HepG2 (cell line): ENCODE data around the gene PLIN1. TPM values are rescaled to one million over a fixed set of nuclear protein-coding genes. Genes with fewer than 3 reads are reported as not detected.
"Not testable (repeated sequence)": the region's sequence is repeated elsewhere in the genome, so short reads cannot be mapped to it uniquely, and the experiment has no call there.

Experiments
- ATAC-seq: fragments of 200-7000 bp; cut with Tn5 transposase; 3 replicates; pipeline ENCODE4 v1.9.1; 2020; ENCODE audit warnings: mild to moderate bottlenecking, moderate library complexity
- BruUV-seq: library from RNA; stranded (reverse); fragments of 400-500 nt; replicated peaks from 2 replicates; lab custom pipeline; 2021; lab: Mats Ljungman, UMichigan
- CTCF ChIA-PET: fragments of 300-600 bp; formaldehyde crosslinking; extraction: SDS; loops from one replicate; lab custom pipeline; 2021; ENCODE audit warnings: low total read pairs, inconsistent platforms, low intra/inter-chr PET ratio; lab: Yijun Ruan, JAX
- POLR2A ChIA-PET: fragments of 350-600 bp; sonication (Branson Sonifier 250); formaldehyde crosslinking; loops from one replicate; lab custom pipeline; 2020; ENCODE audit warnings: antibody characterized with exemption, inconsistent platforms; lab: Yijun Ruan, JAX
- DNase-seq: peaks from one replicate; pipeline ENCODE4 v3.0.0-alpha.2; 2015; ENCODE audit warnings: low spot score
- FAIRE-seq: peaks from 3 replicates; lab custom pipeline; 2011; peaks lifted over from hg19 to GRCh38; lab: Jason Lieb, UNC
- H2AFZ ChIP-seq: one replicate; pipeline ENCODE4 v1.6.1; 2011; ENCODE audit warnings: low read length, inconsistent platforms
- H3K27ac ChIP-seq: fragments of 300-600 bp; 3 replicates; pipeline ENCODE4 v1.8.0; 2011; ENCODE audit warnings: mixed run types, mild to moderate bottlenecking, mixed read lengths, low read length, inconsistent platforms; ENCODE audit not compliant: insufficient read depth; ENCODE audit errors: extremely low read length
- H3K27me3 ChIP-seq, 2 experiments: fragments of 200-600 bp in 1 of 2; 2 replicates in 1 of 2; 3 replicates in 1 of 2; pipeline versions ENCODE4 v1.6.0 to v1.8.0; 2011; ENCODE audit warnings: low read length in 2 of 2, mild to moderate bottlenecking in 2 of 2, moderate library complexity in 2 of 2, inconsistent platforms in 1 of 2; ENCODE audit not compliant: insufficient read depth in 2 of 2, control insufficient read depth in 1 of 2
- H3K36me3 ChIP-seq, 2 experiments: fragments of 200-600 bp in 1 of 2; replicated peaks in 1 of 2; 2 replicates in 1 of 2; 3 replicates in 1 of 2; pipeline versions ENCODE4 v1.5.1 to v1.8.0; 2011; ENCODE audit warnings: low read length in 2 of 2, inconsistent platforms in 1 of 2; ENCODE audit not compliant: insufficient read depth in 2 of 2, control insufficient read depth in 1 of 2
- H3K4me1 ChIP-seq: 2 replicates; pipeline ENCODE4 v1.5.1; 2012; ENCODE audit warnings: low read length, inconsistent platforms; ENCODE audit not compliant: insufficient read depth
- H3K4me2 ChIP-seq: 2 replicates; pipeline ENCODE4 v1.6.0; 2011; ENCODE audit warnings: low read depth, low read length, inconsistent platforms
- H3K4me3 ChIP-seq, 3 experiments: fragments of 200-600 bp in 1 of 3; sonication (generic), shearing (Covaris generic) in 1 of 3; replicated peaks in 1 of 3; 2 replicates each; pipeline ENCODE4 v1.5.1; 2011 to 2016; ENCODE audit warnings: low read length in 3 of 3, inconsistent platforms in 2 of 3, low read depth in 2 of 3, mild to moderate bottlenecking in 2 of 3, control low read depth in 1 of 3, mixed read lengths in 1 of 3; ENCODE audit not compliant: insufficient read depth in 1 of 3
- H3K79me2 ChIP-seq: one replicate; pipeline ENCODE4 v1.6.1; 2011; ENCODE audit warnings: low read length, inconsistent platforms; ENCODE audit not compliant: insufficient read depth
- H3K9ac ChIP-seq: 2 replicates; pipeline ENCODE4 v1.6.0; 2011; ENCODE audit warnings: mild to moderate bottlenecking, low read depth, low read length, inconsistent platforms; ENCODE audit not compliant: insufficient read depth
- H3K9me3 ChIP-seq: 2 replicates; pipeline ENCODE4 v1.5.1; 2012; ENCODE audit warnings: mild to moderate bottlenecking, low read length
- H4K20me1 ChIP-seq: 2 replicates; pipeline ENCODE4 v1.6.0; 2011; ENCODE audit warnings: inconsistent platforms, mild to moderate bottlenecking, low read length, moderate library complexity; ENCODE audit not compliant: insufficient read depth
- ATAD3A ChIP-seq: sonication (generic); formaldehyde crosslinking; IDR thresholded peaks from 2 replicates; pipeline ENCODE4 v1.4.0; 2020; ENCODE audit warnings: missing genetic modification reagents
- CCDC6 ChIP-seq: sonication (generic); formaldehyde crosslinking; IDR thresholded peaks from 2 replicates; pipeline ENCODE4 v1.8.1; 2022; ENCODE audit warnings: mild to moderate bottlenecking, missing genetic modification reagents, moderate library complexity
- RBM39 ChIP-seq: fragments of 200-400 bp; formaldehyde crosslinking; IDR thresholded peaks from one replicate; pipeline ENCODE4 v1.6.1; 2018; ENCODE audit warnings: antibody characterized with exemption, mild to moderate bottlenecking, low read depth, low read length; ENCODE audit not compliant: poor library complexity, severe bottlenecking
- ZKSCAN8 ChIP-seq: IDR thresholded peaks from 2 replicates; pipeline ENCODE4 v1.6.1; 2016; ENCODE audit warnings: borderline replicate concordance, missing genetic modification reagents, missing compliant biosample characterization
- ZNF441 ChIP-seq: sonication (generic); formaldehyde crosslinking; IDR thresholded peaks from 2 replicates; pipeline ENCODE4 v1.7.0; 2021; ENCODE audit warnings: missing genetic modification reagents, borderline replicate concordance
- ZNF546 ChIP-seq: sonication (generic); formaldehyde crosslinking; conservative IDR thresholded peaks from 2 replicates; pipeline ENCODE4 v1.8.1; 2023; ENCODE audit warnings: mild to moderate bottlenecking, missing genetic modification reagents
- ZSCAN30 ChIP-seq: sonication (generic); formaldehyde crosslinking; IDR thresholded peaks from 2 replicates; pipeline ENCODE4 v1.5.0; 2020; ENCODE audit warnings: mild to moderate bottlenecking, missing genetic modification reagents
- WGBS: methylation state at CpG from one replicate; pipeline ENCODE4 v1.1.6; 2017; ENCODE audit warnings: low lambda C conversion rate; 5-methylcytosine and 5-hydroxymethylcytosine counted together
- in situ Hi-C: cut with HindIII; loops from 2 replicates; pipeline ENCODE4 v1.10.0; 2017; ENCODE audit warnings: low pct_unique_long_range_greater_than_20kb; ENCODE audit not compliant: extremely low pct_ligation_motif_present
- intact Hi-C: fragments of 100-400 bp; cut with micrococcal nuclease; formaldehyde crosslinking; loops from one replicate; pipeline ENCODE4 v1.10.0; 2022; ENCODE audit not compliant: unreplicated experiment
- polyA plus RNA-seq, 8 experiments: library from polyadenylated mRNA; depleted of rRNA in 3 of 8; stranded (reverse) in 7 of 8; unstranded in 1 of 8; fragments of >200 nt; fragmentation: Illumina TruSeq in 4 of 8; extraction: Trizol in 4 of 8; gene quantifications; 2 replicates each; pipeline versions ENCODE4 v1.2.1 to v1.2.3, GENCODE V29; 2011 to 2016; ENCODE audit warnings: low read depth in 4 of 8, missing spikeins in 1 of 8, mixed read lengths in 1 of 8; ENCODE audit not compliant: insufficient read depth in 1 of 8
- total RNA-seq, 5 experiments: library from RNA; depleted of rRNA; stranded (reverse); fragments of >200 nt; fragmentation: Illumina TruSeq; extraction: Trizol; gene quantifications; 2 replicates each; pipeline ENCODE4 v1.2.3, GENCODE V29; 2016; ENCODE audit warnings: low read depth in 1 of 5
- TF ChIP-seq, protein P1 (sequence below): IDR thresholded peaks from 2 replicates; pipeline ENCODE4 v1.6.1; 2016

Gene PLIN1
- total and polyA plus RNA-seq, 2 of the 13 experiments (the other 11 are each of a cell fraction or from before 2014, with no cell fraction given) = 0.74 to 1.2 TPM

- TF ChIP-seq ATAD3A (CRISPR knock-in tag) (no peak), CCDC6 (CRISPR knock-in tag) (no peak)
These were observed 11.4 kb upstream of the PLIN1 start, which contains the start of the genes PEX11A and WDR93 (continued) for GRCh38 chr15:89690276-89691218.

- 17% methylated on average over 13 of the region's 15 CpGs for WGBS
- H3K4me2 ChIP-seq = peak overlapping the region; percentile 98
- intact Hi-C loops = loop anchor here (1.0 kb wide), 1 partner anchor 119 kb away; no protein-coding TSS in a partner anchor
- H3K36me3 ChIP-seq, FAIRE-seq, CTCF ChIA-PET, ATAC-seq, POLR2A ChIA-PET, H3K9me3 ChIP-seq, DNase-seq, in situ Hi-C loops, H3K27me3 ChIP-seq, H4K20me1 ChIP-seq, BruUV-seq, H3K79me2 ChIP-seq: not testable (repeated sequence)
- H3K4me1 ChIP-seq = peaks cover 25% of the 10 kb centered on the region
- H3K4me3 ChIP-seq = peak overlapping the region; percentile 72 to 83 (median 79)
- TF ChIP-seq ZNF546 (CRISPR knock-in tag) (0 out of 2 replicates have a peak, but pooled peaks have one; percentile 6), ZKSCAN8 (0 out of 2 replicates have a peak, but pooled peaks have one; percentile 4), ZNF441 (CRISPR knock-in tag) (peak; percentile 92), ZSCAN30 (0 out of 2 replicates have a peak, but pooled peaks have one; percentile 19), RBM39 (peak; percentile 46)
- TF ChIP-seq, protein P1, sequence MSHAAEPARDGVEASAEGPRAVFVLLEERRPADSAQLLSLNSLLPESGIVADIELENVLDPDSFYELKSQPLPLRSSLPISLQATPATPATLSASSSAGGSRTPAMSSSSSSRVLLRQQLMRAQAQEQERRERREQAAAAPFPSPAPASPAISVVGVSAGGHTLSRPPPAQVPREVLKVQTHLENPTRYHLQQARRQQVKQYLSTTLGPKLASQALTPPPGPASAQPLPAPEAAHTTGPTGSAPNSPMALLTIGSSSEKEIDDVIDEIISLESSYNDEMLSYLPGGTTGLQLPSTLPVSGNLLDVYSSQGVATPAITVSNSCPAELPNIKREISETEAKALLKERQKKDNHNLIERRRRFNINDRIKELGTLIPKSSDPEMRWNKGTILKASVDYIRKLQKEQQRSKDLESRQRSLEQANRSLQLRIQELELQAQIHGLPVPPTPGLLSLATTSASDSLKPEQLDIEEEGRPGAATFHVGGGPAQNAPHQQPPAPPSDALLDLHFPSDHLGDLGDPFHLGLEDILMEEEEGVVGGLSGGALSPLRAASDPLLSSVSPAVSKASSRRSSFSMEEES = 0 out of 2 replicates have a peak, but pooled peaks have one; percentile 4
- peak overlapping the region; percentile 79 for H2AFZ ChIP-seq
- peak overlapping the region; percentile 68 for H3K27ac ChIP-seq
- H3K9ac ChIP-seq = peak overlapping the region; percentile 77
These were observed 10.7 kb upstream of the PLIN1 start for GRCh38 chr15:89689930-89690275.
